Daoy (cell line): ENCODE data around the gene UBE2J1. TPM values are rescaled to one million over a fixed set of nuclear protein-coding genes. Genes with fewer than 3 reads are reported as not detected.

Experiments used
- DNase-seq: peaks from one replicate; pipeline ENCODE4 v3.0.0-alpha.2; 2015; ENCODE audit warnings: low read depth
- total RNA-seq: library from RNA; depleted of rRNA; stranded (reverse); fragments of >200 nt; shearing (Covaris generic); gene quantifications from 2 replicates; pipeline ENCODE4 v1.2.3, GENCODE V29; 2014; rRNA removed

The UBE2J1 gene
- total RNA-seq, 1 experiment from 2014 or later, result 19.5 TPM

DNA sequence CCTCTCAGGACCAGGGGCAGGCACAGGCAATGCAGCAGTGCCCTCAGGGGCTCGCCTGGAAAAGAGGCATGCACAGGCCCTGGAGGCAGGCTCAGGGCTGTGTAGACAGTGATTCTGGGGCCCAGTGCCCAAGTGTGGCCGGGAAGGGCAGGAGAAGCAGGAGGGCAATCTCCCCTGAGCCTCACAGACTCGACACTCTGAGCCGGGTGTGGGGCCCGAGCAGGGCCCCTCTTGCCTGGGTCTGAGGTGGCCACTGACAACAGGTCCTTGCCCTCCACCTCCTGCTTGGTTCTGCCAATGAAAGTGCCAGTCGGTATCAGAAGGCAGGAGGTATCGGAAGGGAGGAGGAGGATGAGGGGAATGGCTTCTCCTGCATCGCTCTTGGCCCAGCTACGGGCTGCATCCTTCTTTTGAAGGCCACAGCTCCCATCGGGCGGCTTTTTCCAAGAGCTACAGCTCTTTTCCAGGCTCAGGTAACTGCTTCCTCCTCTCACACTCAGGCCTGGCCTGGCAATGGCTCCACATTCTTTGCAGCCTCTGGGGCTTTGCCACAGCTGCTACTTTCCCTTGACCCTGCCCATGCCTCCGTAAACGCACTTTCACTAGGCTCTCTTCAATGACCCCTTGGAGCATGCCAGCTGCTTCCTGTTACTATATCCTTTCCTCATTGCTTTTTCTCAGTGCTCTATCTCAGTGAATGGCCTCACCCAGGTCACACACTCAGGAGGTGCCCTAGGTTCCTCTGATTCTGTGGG, 61.9 kb downstream of the UBE2J1 start:
- DNase-seq, result no peak

DNA sequence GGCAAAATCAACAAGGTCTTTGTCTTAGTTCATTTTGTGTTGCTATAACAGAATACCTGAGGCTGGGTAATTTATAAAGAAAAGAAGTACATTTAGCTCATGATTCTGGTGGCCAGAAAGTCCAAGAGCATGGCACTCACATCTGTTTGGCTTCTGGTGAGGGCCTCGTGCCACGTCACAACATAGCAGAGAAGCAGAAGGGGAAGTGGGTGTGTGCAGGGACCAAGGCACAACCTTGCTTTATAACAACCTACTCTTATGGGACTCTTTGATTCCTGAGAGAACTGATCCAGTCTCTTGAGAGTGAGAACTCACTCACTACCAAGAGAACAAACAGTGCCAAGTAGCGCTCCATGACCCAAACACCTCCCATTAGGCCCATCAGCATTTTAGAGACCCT, 62.8 kb downstream of the UBE2J1 start:
- no peak for DNase-seq

DNA sequence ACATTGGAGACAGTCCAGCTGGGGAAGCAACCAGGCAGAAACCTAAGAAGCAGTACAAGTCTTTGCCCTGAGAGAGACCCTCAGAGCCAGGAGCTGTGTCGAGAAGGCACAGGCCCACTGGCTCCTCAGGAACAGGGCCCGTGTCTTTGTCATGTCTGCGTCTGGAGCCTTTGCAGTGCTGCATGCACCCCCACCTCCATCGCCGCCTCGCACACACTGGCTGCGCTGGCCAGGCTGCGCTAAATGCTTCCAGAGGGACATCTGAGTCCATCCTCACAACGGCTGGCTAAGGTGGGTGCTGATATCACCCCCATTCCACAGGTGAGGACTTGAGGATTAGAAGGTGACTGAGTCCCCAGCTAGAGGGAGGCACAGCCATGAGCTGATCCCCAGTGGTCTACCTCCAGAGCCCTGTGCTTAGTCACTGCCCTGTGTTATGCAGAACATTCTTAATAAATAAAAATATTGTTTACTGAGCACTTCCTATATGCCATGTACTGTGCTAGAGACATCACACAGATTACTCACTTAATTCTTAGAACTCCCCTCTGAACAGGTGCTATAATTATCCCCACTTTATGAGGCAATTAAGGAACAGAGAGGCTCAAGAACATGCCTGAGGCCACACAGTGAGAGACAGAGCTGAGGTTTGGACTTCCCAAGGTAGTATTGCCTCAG, 65.0 kb downstream of the UBE2J1 start:
- no peak for DNase-seq

DNA sequence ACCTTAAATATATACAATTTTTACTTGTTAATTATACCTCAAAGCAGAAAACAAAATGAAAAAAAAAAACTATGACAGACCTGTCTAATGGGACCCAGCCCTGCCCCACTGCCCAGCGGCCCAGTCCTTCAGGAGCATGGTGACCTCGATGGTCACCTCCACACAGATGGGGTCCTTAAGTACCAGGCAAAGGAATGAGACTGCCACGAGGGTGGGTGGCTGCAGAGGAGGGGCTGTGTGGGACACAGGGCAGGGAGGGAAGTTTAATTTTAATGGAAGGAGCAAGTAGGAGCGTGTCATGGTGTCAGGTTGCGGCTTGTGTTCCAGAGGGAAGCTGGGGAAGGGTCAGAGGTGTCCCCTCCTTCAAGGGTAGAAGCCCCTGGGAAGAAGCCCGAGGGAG, 66.0 kb downstream of the UBE2J1 start:
- no peak for DNase-seq

DNA sequence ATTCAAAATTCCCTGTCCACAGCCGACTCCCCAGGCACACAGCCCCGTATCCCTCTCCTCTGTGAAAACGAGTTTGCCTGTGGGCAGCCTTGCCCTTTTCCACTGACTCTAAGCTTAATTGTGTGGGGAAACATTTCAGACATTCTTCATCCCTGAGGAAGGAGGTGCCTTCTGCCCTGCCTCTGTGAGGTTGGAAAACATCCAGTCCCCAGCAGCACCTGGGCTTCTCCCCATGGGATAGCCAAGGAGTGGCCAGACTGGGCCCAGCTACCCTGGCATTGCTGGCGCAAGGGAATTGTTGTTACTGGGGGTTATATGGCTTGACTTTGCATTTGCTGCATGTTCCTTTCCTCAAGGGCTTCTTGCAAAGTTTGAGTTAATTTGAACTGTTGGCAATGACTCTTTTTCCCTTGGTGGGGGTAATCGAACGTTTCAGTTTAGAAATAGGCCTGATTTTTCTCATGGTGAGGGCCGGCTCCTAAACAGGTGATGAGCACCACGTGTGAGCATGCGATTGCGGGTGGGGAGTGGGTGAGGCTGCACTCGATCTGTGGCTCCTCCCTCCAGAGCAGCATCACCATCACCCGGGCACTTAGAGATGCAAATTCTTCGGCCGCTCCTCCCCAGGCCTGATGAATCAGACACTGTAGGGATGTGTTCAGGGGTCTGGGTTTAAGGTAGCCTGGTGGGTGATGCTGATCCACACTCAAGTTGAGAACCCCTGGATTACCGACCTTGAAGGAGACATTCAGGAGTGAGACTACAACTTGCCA, 67.4 kb downstream of the UBE2J1 start:
- DNase-seq, result no peak

DNA sequence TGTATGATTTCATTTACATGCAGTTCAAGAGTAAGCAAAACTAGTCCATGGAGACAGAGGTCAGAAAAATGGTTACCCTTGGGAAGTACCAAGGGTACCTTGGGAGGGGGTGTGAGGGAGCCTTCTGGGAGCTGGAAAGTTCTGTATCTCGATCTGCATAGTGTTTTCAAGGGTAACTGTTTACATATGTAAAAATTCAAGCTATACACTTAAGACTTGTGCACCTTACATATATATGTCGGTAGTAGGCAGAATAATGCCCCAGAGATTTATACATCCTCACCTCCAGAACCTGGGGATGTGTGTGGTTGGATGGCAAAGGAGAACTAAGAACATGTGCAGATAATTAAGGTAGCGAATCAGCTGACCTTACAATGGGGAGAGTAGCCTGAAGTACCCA, 68.4 kb downstream of the UBE2J1 start:
- DNase-seq, result no peak

DNA sequence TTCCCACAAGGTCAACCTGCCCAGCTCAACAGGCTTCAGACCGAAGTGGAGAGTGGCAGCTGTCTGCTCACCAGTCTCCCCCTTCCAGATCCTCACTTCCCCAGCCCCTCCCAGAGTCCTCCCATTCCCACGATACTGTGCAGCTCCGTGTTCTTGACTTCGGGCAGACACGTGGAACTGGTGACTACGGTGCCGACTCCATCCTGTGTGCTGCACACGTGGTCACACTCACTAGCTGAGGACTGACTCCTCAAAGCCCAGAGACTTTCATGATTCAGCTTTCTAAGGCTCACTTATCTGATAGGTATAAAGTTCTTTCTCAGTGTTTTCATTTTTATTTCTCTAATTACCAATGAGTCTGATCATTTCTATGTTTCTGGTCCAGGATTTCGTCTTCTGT, 69.8 kb downstream of the UBE2J1 start:
- no peak for DNase-seq

DNA sequence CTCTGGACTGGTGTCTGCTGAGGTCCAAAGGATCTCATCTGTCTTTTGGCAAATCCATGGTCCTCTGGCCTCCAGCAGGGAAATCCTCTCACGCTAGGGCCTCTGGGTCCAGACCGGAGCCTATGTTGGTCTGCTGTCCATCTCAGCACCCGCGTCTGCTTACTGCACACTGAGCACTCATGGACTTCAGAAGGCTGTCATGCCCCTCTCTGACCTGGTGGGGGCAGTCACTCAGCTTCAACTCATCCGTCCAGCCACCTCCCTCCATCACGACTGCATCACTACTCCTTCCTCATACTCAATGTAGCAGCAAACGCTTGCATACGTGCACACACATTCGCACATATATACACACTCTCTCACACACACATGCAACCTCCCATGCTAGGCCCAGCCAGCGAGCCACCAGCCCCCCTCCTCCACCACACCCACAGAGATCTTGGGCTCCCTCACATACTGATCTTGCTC, 70.7 kb downstream of the UBE2J1 start:
- peak; percentile 60 for DNase-seq

DNA sequence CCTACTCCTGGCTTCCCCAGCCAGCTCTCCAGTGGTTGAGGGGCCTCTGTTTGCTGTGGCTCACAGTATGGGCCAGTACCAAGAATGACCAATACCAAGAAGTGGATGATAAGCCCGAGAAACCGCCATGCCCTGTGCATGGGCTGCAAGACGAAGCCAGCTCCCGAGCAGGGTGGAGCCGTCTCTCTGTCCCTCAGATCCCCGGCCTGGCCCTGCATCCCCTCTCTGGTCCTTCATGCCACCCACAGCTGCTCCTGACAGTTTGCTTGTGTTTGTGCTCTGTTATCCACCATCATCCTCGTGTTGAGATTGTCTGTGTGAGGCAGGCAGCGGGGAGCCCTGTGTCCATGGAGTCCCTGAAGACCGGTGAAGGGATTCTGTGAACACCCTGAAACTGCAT, 73.6 kb downstream of the UBE2J1 start:
- no peak for DNase-seq

Other genes starting within 250 kb of the UBE2J1 start
- 0.36 and 0.51 TPM in 2 replicates for gene SRSF12, start 234.7 kb downstream of the UBE2J1 start, total RNA-seq
- gene PM20D2, start 206.7 kb downstream of the UBE2J1 start, total RNA-seq, result 15.5 and 15.9 TPM in 2 replicates
- gene GABRR1, start 135.4 kb downstream of the UBE2J1 start, total RNA-seq, result not detected in 2 replicates
- not detected in 2 replicates for gene GABRR2, start 37.4 kb downstream of the UBE2J1 start, total RNA-seq
- gene RRAGD, start 59.6 kb upstream of the UBE2J1 start, total RNA-seq, result 8.8 and 9.4 TPM in 2 replicates
- 1.1 and 4.1 TPM in 2 replicates for gene ANKRD6, start 80.4 kb upstream of the UBE2J1 start, total RNA-seq